ENCODE data around the gene PHYHIPL.
"Not testable (repeated sequence)": the region's sequence is repeated elsewhere in the genome, so short reads cannot be mapped to it uniquely, and the experiment has no call there.

The PHYHIPL gene

DNA sequence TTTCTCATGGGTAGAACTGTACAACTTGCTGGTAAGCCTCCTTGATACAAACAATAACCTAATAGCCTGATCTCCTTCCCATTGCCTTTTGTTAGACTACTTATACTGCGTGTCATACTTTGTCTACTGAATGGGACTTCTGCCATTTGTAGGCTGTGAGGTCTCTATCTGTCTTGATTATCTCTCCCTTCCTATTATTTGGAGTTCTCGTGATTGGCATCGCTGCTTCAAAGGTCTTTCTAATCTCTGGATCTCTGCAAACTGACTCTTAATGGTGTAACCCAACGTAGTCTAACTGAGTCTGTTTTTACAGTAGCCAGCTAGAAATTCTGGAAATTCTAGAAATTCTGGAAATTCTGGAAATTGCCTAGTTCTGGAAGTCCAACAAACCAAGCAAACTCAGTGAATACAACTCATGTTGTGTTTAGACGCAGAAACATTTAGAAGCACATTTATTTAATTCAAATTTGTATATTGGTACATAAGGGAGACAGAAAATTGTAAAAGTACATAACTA lies 29.8 kb downstream of the PHYHIPL start:
- DNase-seq = no peak

DNA sequence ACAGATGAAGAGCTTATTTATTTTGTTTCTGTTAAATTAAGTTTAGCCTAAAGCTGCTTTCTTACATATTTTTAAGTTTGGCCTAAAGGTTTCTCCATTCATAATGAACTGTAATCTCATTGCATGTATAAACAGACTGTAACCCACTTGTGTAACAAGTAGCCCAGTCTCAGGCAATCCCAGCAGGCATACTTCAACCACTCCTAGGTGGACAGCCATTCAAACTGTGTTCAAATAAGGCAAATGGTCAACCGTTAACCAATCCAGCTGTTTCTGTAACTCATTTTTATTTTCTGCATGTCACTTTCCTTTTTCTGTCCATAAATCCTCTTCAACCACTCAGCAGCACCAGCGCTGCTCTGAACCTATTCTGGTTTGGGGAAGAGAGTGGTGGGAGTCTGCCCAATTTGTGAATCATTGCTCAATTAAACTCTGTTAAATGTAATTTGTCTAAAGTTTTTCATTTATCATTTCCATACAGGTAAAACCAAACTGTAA lies 35.9 kb downstream of the PHYHIPL start:
- no peak for DNase-seq

DNA sequence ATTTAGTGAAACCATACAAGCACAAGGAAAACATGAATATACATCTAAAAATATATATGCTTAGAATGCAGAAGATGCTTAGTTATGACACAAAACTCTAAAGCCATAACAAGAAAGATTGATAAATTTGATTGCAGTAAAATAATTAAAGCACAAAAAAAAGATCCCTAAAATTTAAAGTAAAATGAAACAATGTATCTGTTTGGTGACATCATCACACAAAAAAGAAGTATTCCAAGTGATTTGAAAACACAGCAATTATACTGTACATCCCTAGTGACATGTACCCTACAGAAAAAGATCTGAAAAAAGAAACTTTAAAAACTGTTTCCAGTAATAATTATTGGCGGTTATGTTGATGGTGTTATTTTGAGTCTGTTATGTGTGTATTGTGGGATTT lies 37.7 kb downstream of the PHYHIPL start:
- no peak for DNase-seq

DNA sequence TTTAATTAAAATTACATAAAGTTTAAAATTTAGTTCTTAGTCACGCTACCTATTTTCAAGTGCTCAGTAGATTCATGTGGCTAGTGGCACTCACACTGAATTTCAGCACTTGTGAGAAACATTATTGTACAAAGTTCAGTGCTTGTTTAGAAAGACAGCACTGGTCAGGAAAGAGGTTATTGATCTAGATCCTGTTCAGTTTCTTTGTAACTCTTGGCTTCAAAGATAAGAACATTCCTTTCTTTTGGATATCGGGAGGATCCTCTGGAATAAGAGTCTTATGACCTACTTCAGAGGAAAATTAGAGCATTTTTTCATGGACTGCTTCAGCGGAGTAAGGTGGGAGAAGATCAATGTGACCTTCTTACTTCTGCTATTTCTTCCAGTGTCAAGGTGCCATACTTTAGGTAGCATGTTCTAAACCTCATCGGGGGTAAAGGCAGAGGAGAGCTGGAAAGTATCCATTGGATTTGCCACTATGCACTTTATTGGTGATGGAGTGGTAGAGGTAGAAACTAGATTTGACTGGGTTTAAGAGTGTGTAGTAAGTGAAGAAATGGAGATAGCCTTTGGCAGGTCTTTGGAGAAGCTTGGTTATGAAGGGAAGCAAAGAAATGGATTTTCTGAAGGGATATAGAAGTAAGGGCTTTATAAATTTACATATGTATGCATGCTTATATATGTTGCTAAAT lies 39.9 kb downstream of the PHYHIPL start:
- no peak for DNase-seq

DNA sequence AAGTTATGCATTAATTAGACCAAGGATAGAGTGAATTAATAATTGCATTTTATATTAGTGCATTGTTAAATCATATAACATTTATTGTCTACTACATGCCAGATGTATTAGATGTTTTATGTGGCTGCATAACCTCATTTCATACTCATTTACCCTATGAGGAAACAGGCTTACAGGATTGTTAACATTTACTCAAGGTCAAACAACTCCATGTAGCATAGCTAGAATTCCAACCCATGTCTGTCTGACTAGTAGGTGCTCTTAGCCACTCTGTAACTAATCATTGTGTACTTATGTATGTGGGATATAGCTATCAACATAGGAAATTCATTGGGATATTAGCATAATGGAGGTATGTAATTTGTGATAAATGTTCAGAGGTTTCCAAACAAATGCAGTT lies 46.3 kb downstream of the PHYHIPL start:
- DNase-seq = no peak

DNA sequence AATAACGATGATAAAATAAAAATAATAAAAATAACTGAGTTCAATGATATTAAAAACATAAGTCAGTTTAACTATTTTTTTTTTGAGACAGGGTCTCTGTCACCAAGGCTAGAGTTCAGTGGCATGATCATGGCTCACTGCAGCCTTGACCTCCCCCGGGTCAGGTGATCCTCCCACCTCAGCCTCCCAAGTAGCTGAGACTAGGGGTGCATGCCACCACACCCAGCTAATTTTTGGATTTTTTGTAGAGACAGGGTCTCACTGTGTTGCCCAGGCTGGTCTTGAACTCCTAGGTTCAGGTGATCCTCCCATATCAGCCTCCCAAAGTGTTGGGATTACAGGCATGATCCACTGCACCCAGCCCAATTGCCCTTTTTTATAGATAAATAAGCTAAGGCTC lies 47.2 kb downstream of the PHYHIPL start:
- DNase-seq = not testable (repeated sequence)

DNA sequence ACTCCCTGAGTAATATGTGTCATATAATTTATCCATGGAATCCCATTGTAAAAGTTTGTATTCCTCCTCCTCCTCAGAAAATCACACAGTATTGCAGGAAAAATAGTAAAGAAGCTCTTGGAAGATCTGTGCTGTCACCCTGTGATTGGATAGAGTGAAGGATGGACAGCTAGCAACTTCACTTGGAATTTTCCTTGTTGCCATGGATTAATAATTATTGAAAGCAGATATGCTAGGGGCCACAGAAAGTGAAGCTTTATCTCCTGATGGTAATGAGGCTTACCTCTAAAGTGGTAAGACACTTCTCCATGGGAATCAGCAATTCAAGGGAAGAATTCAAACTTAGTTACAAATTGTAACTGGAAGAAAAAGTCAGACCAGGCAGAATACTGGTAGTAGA lies 48.8 kb downstream of the PHYHIPL start:
- no peak for DNase-seq

DNA sequence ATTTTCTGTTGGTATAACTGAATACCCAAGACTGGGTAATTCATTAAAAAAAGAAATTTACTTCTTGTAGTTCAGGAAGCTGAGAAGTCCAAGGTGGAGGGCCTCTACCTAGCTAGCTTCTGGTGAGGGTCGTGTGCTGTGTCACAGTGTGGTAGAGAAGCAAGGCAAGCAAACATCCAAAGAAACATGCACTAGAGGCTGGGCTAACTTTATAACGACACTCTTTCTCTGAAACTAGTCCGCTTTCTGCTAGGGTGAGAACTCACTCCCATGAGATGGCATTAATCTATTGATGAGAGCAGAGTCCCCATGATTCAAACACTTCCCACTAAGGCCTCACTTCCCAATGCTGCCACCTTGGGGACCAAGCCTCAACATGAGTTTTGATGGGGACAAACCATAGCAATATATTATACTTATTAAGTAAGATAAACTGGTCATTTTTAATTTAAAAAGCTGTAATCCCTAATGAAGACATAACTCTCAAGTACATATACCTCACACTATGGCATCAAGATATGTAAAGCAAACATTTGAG lies 50.8 kb downstream of the PHYHIPL start:
- no peak for DNase-seq

DNA sequence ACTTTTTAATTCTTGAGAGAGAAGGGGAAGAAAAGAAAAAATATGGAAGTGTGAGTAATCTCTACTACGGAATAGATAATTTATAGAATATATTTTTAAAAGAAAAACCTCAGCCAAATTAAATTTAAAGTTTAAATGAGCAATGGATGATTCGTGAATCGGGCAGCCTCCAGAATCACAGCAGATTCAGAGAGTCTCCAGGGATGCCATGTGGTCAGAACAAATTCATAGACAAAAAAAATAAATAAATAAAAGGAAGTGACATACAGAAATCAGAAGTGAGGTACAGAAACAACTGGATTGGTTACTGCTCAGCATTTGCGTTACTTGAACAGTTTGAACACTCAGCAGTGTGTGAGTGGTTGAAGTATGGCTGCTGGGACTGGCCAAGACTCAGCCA lies 53.0 kb downstream of the PHYHIPL start:
- DNase-seq = no peak

DNA sequence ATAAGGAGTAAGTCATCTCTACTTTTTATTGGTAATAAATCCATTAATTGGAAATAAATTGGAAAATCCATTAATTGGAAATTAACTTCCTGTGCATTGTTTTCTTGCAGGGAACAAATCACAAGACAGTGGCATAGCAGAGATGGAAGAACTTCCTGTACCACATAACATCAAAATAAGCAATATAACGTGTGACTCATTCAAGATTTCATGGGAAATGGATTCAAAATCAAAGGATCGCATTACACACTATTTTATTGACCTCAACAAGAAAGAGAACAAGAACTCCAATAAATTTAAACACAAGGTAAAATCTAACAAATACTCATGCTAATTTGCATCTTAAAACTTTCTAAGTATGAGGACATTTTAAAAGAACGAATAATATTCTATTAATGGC lies 57.8 kb downstream of the PHYHIPL start:
- no peak for DNase-seq

DNA sequence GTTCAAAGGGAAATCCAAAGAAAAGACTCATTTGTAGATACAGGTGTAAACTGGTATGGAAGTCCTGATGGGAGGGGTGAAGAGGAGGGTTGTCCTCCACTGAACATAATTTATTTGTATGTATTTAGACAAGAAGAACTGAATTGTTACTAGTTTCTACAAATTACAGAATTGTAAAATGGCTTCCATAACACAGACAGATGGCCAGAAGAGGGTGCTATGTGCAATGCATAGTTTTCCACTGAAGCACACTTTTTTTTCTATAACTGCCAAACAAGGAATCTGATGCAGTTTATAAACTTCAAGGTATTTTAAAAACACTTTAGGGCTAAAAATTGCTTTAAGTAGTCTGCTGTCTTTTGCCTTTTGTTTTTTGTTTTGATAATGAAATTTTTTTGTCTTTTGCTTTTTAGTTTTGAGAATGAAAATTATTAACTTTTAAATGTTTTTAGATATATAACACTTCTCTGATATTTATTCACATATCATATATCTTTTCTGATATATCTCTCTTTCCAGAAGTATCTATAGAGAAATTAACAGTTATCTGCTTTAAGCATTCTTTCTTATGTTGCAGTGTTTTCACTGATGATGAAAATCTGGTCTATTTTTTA lies 58.5 kb downstream of the PHYHIPL start:
- DNase-seq = no peak

DNA sequence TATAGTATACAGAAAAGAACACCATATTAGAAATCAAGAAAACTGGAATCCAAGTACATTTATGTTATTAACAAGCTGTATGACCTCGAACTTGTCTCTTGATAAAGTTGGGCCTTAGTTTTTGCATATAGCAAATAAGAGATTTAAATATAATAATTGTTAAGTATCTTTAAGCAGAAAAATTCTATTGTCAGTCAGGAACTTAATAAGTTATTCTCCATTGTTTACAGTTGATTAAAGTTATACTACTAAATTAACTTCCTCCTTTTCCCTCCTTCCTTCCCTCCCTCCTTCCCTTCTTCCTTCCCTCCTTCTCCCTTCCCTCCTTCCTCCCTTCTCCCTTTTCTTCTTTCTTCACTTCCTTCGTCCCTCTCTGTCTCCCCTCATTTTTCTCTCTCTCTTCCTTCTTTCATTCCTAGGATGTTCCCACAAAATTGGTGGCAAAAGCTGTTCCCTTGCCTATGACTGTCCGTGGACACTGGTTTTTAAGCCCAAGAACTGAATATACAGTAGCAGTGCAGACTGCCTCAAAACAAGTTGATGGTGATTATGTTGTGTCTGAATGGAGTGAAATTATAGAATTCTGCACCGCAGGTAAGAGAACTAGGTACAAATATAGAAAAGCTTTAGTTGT lies 59.7 kb downstream of the PHYHIPL start:
- no peak for DNase-seq

DNA sequence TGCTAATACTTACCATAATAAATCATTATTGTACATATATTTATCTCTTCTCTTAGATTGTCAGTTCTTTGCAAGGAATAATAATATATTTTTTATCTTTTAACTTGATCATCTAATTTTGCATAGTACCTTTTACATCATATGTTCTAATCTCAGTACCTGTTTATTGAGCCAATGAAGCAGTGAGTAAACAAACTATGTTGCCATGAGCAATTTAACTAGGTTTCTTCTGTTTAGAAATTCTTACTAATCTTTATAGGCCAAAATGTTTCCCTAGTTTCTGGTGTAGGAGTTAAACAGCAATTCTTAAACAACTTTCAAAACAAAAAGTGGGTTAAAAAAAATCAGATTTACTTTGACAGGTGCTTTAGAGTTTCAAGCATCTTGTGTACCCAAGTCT lies 61.3 kb downstream of the PHYHIPL start:
- DNase-seq = no peak

DNA sequence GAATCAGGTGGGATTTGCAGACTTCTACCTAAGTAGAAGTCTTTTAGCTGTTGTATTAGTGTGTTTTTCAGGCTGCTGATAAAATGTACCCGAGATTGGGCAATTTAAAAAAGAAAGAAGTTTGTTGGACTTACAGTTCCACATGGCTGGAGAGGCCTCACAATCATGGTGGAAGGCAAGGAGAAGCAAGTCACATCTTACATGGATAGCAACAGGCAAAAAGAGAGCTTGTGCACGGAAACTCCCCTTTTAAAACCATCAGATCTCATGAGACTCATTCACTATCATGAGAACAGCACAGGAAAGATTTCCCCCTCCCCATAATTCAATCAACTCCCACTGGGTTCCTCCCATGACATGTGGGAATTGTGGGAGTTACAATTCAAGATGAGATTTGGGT lies 62.7 kb downstream of the PHYHIPL start:
- DNase-seq = not testable (repeated sequence)

DNA sequence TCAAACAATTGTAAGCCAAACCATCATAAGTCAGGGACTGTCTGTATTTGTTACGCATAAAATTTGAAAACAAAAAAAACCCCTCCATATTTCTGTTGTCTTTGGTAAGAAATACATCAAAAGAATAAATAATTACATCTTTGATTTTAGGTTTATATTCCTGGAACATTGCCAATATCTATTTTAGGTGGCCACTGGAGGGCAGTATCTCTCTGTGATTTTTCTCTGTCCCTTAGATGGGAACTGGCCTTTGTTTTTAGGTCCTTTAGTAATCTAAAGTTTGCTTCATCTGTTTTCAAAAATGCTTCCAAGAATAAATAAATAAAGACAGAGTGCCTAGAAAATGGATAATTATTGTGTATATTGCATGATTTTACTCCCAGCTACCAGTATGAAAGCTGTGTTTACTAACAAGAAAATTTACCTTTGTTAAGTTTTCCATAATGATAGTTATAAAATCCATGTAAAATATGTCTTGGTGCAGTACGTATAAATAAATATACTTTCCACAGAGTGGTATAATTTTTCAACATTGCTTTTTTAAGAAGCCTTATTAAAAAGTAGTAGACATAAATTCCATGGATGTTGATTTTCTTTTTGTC lies 64.2 kb downstream of the PHYHIPL start:
- DNase-seq = no peak

DNA sequence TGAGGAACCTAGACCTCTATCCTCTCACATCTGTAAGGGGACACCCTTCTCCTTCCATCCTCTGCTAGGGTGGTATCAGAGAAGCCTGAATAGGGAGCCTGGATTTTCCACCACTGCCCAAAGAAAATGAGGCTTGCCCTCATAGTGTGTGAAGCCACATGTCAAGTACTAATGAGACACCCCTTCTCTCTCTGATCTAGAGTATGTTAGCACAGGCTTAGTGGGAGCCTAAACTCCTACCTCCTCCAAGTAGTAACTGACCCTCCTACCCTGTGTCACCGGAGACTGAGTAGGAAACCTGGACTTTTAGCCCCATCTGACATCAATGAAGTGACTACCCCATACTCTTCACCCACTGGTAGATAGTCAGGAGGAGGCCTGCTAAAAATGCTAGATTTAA lies 65.6 kb downstream of the PHYHIPL start:
- DNase-seq = no peak

DNA sequence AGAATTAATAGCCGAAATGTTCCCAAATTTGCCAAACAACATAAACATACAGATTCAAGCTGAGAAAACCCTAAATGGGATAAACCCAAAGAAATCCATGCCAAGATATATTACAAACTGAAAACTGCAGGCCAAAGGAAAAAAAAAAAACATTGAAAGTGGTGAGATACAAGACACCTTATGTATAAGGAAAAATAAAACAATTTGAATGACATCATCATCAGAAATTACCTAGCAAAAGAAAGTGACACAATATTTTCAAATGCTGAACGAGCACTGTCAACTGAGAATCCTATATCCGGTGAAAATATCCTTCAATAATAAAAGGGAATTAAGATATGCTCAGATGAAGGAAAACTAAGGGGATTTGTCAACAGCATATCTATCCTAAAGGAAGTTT lies 66.5 kb downstream of the PHYHIPL start:
- DNase-seq = no peak

DNA sequence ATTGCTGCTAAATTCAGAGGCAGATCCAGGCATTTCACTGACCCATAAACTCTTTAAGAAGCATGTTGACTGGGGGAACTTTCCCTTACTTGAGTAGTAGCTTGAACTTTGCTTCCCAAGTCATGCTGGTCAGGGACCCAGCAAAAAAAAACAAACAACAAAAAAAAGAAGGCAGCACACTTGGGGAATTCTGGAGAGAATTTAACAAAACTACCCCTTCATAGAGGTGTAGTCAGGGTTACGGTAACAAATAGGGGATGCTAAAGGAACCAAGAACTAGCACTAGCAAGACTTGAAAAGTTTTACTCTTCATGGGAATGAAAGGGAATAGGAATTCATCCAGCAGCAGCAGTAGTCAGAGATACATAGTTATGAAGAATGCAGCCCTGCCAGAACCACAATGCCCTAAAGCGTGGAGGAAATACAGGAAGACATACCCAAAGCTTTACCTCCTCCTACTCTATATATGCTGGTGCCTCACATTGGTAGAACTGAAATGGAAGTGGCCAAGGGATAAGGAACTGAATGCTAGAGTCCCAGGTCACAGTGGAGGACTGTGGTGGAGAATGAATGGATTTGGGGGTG lies 67.3 kb downstream of the PHYHIPL start:
- DNase-seq = no peak

DNA sequence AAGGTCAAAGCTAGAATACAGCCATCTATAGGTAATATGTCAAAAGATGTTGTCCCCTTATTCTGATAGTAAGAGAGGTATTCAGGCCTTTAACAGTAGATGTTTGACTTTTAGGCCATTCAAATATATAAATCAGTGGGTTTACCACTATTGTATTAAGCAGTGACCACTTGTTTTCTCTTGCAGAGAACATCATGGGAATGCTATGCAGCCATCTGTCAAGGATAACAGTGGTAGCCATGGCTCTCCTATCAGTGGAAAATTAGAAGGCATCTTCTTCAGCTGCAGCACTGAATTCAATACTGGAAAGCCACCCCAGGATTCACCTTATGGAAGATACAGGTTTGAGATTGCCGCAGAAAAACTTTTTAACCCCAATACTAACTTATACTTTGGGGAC lies 68.4 kb downstream of the PHYHIPL start:
- no peak for DNase-seq

DNA sequence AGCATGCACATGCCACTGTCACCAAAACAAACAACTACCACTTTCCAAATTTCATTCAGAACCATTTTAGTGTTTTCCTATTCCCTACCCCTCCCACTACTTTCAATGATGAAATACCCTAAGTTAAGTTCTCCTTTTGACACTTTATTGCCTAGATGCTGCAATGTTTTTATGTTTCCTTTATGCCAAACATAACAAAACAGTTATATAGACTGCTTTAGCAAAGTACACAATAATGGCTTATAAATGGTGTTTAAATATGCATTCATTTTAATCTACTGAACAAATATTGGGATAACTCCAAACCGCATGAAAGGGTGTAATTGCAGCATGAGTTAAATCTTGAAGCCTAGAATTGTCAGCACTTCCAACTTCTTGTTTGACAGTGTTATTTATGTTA lies 69.2 kb downstream of the PHYHIPL start:
- no peak for DNase-seq

DNA sequence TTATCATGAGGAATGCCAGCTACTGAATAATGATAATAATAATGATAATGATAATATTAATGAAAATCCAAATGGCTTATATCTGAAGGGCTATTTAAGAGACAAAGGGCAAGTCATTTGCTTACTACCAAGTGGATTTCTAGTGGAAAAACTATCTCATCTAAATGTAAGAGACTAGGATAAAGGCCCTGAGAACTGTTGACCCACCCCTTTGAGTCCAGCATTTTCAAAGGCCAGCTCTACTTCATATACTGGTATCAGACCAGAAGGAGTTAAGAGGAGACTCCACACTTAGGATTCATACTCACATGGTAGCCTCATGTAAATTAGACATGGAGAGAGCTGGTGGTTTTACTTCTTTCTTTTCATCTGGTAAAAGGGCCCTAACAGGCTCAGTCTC lies 76.0 kb downstream of the PHYHIPL start:
- no peak for DNase-seq

DNA sequence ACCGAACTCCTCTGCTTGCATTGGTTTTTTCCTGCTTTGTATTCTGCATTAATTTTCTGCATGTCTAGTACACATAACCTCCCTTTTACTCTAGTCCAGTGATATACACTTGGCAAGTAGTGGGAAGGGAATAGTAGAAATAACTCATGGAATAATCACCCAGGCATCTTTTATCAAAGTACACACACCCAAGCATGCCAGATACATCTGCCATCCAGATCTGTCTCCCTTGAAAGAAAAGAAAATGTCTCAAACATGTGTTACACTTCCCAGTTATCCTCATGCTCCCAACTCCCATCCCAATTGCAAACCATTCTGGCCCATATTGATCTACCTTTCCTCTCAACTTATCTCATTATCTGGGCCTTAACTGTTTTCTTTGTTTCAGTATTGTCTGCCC lies 79.0 kb downstream of the PHYHIPL start:
- no peak for DNase-seq

DNA sequence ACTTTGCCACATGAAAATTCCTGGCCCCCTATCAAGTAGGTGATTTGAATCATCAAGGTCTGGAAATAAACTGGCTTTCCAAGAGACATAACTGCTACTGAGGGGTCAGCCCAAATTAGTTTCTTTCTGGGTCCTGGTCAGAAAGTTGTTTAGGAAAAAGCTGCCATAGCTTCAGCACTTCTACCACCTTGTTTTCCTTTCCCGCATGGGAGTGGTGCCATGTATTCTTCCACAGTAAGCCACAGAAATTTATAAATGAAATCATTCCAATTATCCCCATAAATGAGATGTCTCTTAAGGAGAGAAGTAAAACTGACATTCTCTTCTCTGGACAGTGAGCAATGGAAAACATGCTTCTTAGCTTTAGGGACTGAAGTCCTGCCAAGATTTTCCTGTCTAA lies 80.8 kb downstream of the PHYHIPL start:
- no peak for DNase-seq
